GM18502 (cell line): Measurements from ENCODE around the gene MESP2.
"Not testable (repeated sequence)": the region's sequence is repeated elsewhere in the genome, so short reads cannot be mapped to it uniquely, and the experiment has no call there.

Experiments
- ATAC-seq: cut with Tn5 transposase; IDR thresholded peaks from one replicate; pipeline ENCODE4 v1.9.1; 2021; ENCODE audit warnings: mild to moderate bottlenecking; ENCODE audit not compliant: unreplicated experiment, poor library complexity

MESP2 gene

GRCh38 chr15:89777782-89778380, 1.7 kb downstream of the MESP2 start:
- no peak for ATAC-seq

GRCh38 chr15:89778861-89779260, 2.7 kb downstream of the MESP2 start:
- ATAC-seq, result no peak

DNA sequence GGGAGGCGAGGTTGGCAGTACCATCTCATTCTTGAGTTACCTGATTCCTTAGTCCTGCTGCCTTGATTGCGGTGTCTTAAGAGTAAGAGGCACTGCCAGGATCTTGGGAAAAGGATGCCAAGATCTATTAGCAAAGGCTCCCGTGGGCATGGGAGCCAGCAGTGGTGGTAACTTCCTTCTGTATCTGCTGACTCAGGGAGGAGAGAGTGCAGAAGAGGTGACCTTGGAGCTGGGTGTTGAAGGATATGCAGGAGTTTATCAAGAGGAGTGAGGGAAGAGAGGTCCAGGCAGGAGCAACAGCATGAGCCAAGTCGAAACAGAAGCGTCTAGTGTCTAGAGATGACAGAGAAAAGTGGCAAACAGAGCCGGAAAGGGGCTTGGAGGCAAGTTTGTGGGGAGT, 4.5 kb downstream of the MESP2 start:
- no peak for ATAC-seq

GRCh38 chr15:89781055-89781454, 4.9 kb downstream of the MESP2 start:
- no peak for ATAC-seq

GRCh38 chr15:89781891-89782618, 5.9 kb downstream of the MESP2 start:
- ATAC-seq, result no peak

GRCh38 chr15:89782619-89782950, 6.5 kb downstream of the MESP2 start:
- ATAC-seq, result not testable (repeated sequence)

DNA sequence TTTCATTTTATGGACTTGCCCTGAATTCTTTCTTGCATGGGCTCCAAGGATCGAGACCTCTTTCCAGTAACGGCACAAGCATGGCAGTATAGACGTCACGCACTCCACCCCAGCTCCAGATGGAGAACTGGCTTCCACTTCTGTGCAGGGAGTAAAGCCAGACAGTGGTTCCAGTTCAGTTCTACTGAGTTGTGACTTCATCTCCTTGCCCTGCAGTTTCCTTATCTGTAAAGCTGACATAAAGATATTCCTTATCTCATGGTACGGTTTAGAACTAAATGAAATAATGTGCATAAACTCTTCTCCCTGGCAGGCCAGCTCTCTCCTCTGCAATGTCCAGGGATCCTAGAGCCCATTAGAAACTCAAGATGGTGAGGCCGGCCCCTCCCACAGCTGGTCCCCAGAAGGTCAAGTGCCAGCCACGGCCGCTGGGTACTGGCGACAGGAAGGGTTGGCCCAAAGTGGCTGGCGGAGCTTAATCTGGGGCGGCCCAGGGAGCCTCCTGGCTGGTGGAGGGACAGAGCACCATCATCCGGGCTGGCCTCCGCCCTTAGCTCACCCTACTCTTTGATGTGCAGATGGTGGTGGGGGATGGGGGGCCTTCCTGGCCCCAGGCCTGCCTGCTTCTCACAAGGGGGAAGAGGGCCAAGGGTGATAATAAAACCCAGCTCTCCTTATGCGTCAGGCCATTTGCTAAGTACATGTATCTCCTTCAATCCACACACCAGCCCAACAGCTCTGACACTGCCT, 7.2 kb downstream of the MESP2 start:
- ATAC-seq, result no peak

GRCh38 chr15:89783861-89784685, 7.9 kb downstream of the MESP2 start:
- ATAC-seq, result no peak

GRCh38 chr15:89784686-89784960, 8.5 kb downstream of the MESP2 start:
- no peak for ATAC-seq

DNA sequence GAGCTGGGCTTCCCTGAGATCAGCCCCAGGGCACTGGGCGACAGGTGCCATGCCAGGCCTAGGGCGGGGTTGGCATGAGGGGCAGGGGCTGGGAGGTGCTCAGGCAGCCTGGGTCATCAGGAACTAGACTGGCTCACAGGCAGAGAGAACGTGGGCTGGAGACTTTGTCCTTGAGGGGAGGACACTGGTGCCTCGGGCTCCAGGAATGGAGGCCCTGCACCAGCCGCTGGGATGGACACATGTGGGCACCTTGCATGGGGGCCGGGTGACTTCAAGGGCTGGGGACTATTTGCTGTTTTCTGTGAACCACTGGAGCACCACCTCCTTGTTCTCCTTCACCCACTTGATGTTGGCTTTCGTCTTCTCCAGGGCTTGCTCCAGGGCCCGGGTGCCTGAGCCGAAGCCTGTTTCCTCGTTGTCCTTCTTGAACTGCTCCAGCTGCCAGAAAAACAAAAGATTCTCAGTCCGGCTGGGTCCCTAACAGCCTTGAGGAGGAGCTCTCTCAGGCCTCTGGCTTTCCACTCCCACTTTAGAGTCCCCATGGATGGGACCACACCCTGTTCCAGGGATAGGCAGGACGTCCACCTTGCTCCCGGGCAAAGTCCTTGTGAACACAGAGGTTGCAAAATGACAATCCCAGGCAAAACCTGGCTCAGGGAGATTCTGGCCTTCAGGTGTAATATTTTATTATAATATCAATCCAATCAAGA, 9.1 kb downstream of the MESP2 start:
- no peak for ATAC-seq

- ATAC-seq, result no peak
These were observed 9.6 kb downstream of the MESP2 start for GRCh38 chr15:89785774-89786140.

- ATAC-seq, result no peak
These were observed 11.8 kb downstream of the MESP2 start for GRCh38 chr15:89787944-89788343.

GRCh38 chr15:89788585-89788984, 12.5 kb downstream of the MESP2 start:
- not testable (repeated sequence) for ATAC-seq

- no peak for ATAC-seq
These were observed 14.1 kb downstream of the MESP2 start for GRCh38 chr15:89790206-89790605.

DNA sequence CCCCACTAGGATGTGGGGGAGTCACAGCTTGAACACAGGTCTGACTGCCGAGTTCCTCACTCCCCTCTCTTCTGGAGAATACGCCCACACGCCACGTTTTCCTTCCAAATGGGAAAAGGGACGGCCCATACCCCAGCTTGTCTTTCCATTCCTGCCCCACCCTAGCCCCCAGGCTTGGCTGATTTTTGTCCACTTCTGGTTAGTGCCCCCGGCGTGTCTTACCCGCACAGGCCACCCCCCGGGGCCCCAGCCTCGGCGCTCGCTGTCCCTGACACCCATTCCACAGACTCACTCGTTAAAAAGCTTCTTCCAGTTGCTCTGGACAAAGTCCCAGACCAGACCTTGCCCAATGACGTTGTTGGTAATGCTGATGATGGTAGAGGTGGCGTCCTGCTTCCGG, 14.5 kb downstream of the MESP2 start:
- ATAC-seq, result no peak

DNA sequence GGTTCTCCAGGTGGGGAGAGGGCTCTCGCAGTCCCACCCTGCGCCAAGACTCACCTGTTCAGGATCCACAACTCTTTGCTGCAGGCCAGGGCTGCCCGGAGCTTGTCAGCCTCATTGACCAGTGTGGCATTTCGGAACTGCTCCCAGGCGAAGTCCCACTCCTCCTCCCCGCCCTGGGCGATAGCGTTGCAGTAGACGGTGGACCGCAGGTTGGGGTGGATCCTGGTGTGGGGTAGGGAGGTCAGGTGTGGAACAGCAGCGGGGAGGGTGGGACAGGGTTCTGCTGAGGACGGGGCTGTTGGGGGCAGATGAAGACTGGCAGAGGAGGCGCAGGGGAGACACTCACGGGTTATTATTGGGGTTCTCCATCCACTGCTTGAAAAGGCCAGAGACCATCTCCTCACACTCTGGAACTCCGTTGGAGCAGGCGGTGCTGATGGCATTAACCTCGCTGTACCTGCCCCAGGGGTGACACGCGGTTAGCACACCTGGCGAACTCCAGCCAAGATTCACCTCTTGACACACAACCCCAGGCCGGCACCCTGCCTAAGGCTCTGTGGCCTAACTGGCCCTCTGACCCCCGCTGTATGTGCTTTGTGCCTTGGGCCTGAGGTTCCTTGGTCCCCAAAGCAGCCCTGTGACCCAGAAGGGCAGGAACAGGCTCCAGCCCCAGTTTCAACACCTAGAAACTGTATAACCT, 16.1 kb downstream of the MESP2 start:
- no peak for ATAC-seq

DNA sequence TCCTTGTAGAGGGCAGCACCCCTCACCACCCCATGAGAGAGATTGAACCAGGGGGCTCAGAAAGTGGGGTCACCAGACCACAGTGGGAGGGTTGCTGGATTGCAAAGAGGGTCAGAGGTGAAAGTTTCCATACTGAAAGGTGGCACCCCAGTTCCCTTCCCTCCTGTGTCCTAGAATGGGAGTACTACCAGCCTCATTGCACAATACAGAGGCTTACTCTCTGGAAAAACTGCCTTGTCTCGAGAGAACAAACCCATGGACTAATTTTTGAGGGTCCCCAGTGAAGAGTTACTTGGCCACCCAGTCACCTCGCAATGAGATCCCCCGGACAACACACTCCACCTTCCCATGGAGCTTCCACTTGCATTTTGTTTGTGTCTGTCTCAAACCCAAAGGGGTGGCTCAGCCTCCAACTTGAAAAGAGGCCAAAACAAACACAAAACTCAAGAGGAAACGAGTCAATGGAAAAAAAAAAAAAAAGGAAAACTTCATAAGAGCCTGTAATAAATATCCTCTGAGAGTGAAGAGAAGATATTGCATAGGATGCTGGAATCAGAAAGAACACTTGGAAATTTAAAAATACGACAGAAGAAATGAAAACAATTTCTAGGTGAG, 18.6 kb downstream of the MESP2 start:
- no peak for ATAC-seq

- no peak for ATAC-seq
These were observed 19.9 kb downstream of the MESP2 start for GRCh38 chr15:89795996-89796395.

DNA sequence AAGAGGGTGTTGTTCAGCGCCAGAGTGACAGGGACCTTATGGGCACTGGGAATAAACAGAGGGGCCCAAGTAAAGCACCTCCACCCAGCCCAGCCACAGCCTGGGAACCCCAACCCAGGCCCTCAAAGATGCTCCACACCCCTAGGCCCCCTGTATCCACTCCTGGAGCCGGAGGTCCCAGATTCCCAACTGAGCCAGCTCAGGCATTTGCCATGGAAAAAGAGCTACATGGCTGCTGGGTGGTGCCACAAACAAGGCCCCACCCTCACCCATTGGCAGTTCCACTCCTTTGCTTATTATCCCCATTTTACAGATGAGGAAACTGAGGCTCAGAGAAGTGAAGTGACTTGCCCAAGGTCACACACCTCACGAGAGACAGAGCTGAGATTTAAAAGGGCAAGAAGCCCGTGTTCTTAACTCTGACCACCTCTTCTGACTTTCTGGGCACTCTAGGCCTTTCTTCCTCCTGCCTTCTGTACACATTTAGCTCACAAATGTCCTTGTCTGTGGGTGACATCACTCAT, 21.6 kb downstream of the MESP2 start:
- no peak for ATAC-seq
